Breast epithelium (tissue), 4 donors: ENCODE results near the gene PATZ1. TPM values are rescaled to one million over a fixed set of nuclear protein-coding genes. Genes with fewer than 3 reads are reported as not detected.
A peak's percentile ranks its signal among the peaks of the same experiment; 100 is the strongest.

Source experiments
- DNase-seq, 2 donors: peaks; one replicate each; pipeline ENCODE4 v3.0.0-alpha.2; 2019; ENCODE audit warnings: low spot score in 2 of 2
- H3K27ac ChIP-seq, 2 donors: fragments of 200-600 bp; sonication (generic) in 1 of 2; one replicate each; pipeline ENCODE4 v1.5.1; 2016 to 2019; ENCODE audit warnings: mild to moderate bottlenecking in 1 of 2
- H3K27me3 ChIP-seq, 2 donors: fragments of 200-600 bp; sonication (generic) in 1 of 2; one replicate each; pipeline versions ENCODE4 v1.5.1 to v1.6.0; 2017 to 2019; ENCODE audit warnings: control low read depth in 1 of 2, mild to moderate bottlenecking in 1 of 2
- H3K36me3 ChIP-seq: fragments of 200-600 bp; one replicate; pipeline ENCODE4 v1.5.1; 2019
- H3K4me1 ChIP-seq, 2 donors: fragments of 200-600 bp; sonication (generic); one replicate each; pipeline ENCODE4 v1.5.1; 2016 to 2019; ENCODE audit warnings: control low read depth in 1 of 2
- H3K4me3 ChIP-seq, 3 donors: fragments of 200-600 bp; sonication (generic); 1 replicate in 2 of 3; 2 replicates in 1 of 3; pipeline ENCODE4 v1.5.1; 2016 to 2019; ENCODE audit warnings: mild to moderate bottlenecking in 3 of 3, moderate library complexity in 2 of 3
- H3K9me3 ChIP-seq, 2 donors: fragments of 200-600 bp; sonication (generic) in 1 of 2; one replicate each; pipeline ENCODE4 v1.5.1; 2016 to 2019; ENCODE audit warnings: control low read depth in 1 of 2
- CTCF ChIP-seq, 3 donors: fragments of 450-650 bp; IDR thresholded peaks; one replicate each; pipeline ENCODE4 v1.5.1; 2016 to 2017; ENCODE audit warnings: antibody characterized with exemption in 3 of 3, mild to moderate bottlenecking in 3 of 3, moderate library complexity in 3 of 3
- POLR2A ChIP-seq: fragments of 450-650 bp; IDR thresholded peaks from one replicate; pipeline ENCODE4 v1.6.1; 2016; ENCODE audit warnings: antibody characterized with exemption, mild to moderate bottlenecking, moderate library complexity
- POLR2AphosphoS5 ChIP-seq, 3 donors: sonication (generic); formaldehyde crosslinking; IDR thresholded peaks; one replicate each; pipeline ENCODE4 v1.6.1; 2017; ENCODE audit warnings: antibody characterized with exemption in 3 of 3
- intact Hi-C: fragments of 100-400 bp; cut with DNase I; formaldehyde crosslinking; loops from one replicate; pipeline ENCODE4 v1.15.1; 2023; ENCODE audit warnings: low total_unique reads
- total RNA-seq, 3 donors: library from RNA; depleted of rRNA; stranded (reverse); fragments of >200 nt; gene quantifications; one replicate each; pipeline ENCODE4 v1.1.0, GENCODE V29; 2016

The PATZ1 gene
- total RNA-seq, 3 donors from 2014 or later: 15.4 to 49.6 (median 40.6) TPM

- intact Hi-C loops: no loop called here
- Histone ChIP-seq H3K27ac (peak overlapping the region; percentile 92 to 94), H3K4me3 (peak overlapping the region in 1 of 3 donors; percentile 26), H3K9me3 (no peaks in the 10 kb centered on the region), H3K4me1 (peaks cover 0 to 3% of the 10 kb centered on the region in 2 donors), H3K36me3 (no peaks in the 10 kb centered on the region), H3K27me3 (no peaks in the 10 kb centered on the region)
- DNase-seq: peak; percentile 89 to 94
- TF ChIP-seq POLR2AphosphoS5 (IDR thresholded peaks at IDR 0.05) (peak; percentile 78 to 88 (median 80)), POLR2A (peak; percentile 10), CTCF (IDR thresholded peaks at IDR 0.05) (peak; percentile 92 to 96 (median 94))
Observed at GRCh38 chr22:31313366-31314147, 32.6 kb downstream of the PATZ1 start.

- intact Hi-C loops: no loop called here
- no peaks in the 10 kb centered on the region for H3K27me3 ChIP-seq
- no peaks in the 10 kb centered on the region for H3K36me3 ChIP-seq
- no peak for DNase-seq
- H3K27ac ChIP-seq: no peak overlapping the region
- H3K4me1 ChIP-seq: no peaks in the 10 kb centered on the region
- TF ChIP-seq POLR2A (no peak), CTCF (IDR thresholded peaks at IDR 0.05) (no peak), POLR2AphosphoS5 (IDR thresholded peaks at IDR 0.05) (no peak)
- H3K4me3 ChIP-seq: no peak overlapping the region
- H3K9me3 ChIP-seq: no peaks in the 10 kb centered on the region
Observed at GRCh38 chr22:31308181-31308580, 38.0 kb downstream of the PATZ1 start.

- Histone ChIP-seq H3K27ac (no peak overlapping the region), H3K27me3 (no peaks in the 10 kb centered on the region), H3K4me1 (no peaks in the 10 kb centered on the region), H3K9me3 (no peaks in the 10 kb centered on the region), H3K4me3 (no peak overlapping the region), H3K36me3 (no peaks in the 10 kb centered on the region)
- TF ChIP-seq POLR2AphosphoS5 (IDR thresholded peaks at IDR 0.05) (no peak), POLR2A (no peak), CTCF (IDR thresholded peaks at IDR 0.05) (no peak)
- no peak for DNase-seq
- intact Hi-C loops: no loop called here
Observed at GRCh38 chr22:31305194-31305593, 41.0 kb downstream of the PATZ1 start.

DNA sequence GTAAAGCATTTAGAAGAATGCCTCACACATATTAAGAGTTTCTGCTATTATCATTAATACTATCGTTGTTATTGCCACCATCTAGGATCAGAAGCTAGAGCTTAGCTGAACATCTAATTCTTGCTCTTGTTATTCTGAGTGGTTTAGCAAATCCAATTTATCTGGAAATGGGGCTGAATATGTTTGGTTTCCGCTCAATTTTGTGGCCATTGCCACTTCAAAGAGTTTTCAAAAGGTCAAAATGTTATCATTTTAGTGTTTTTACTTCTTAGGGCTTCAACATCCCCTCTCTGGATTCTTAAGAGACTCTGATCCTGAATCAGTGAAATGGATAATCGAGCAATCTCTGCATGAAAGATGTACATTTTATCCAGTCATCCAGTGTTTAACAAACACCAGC is 43.6 kb downstream of the PATZ1 start:
- H3K9me3 ChIP-seq: no peaks in the 10 kb centered on the region
- no peak overlapping the region for H3K27ac ChIP-seq
- H3K4me3 ChIP-seq: no peak overlapping the region
- intact Hi-C loops: no loop called here
- no peaks in the 10 kb centered on the region for H3K4me1 ChIP-seq
- no peak for DNase-seq
- no peaks in the 10 kb centered on the region for H3K36me3 ChIP-seq
- TF ChIP-seq POLR2A (no peak), POLR2AphosphoS5 (IDR thresholded peaks at IDR 0.05) (no peak)
- H3K27me3 ChIP-seq: no peaks in the 10 kb centered on the region

GRCh38 chr22:31302006-31302405 is 44.1 kb downstream of the PATZ1 start:
- Histone ChIP-seq H3K27ac (no peak overlapping the region), H3K36me3 (no peaks in the 10 kb centered on the region), H3K27me3 (no peaks in the 10 kb centered on the region), H3K4me1 (no peaks in the 10 kb centered on the region), H3K9me3 (no peaks in the 10 kb centered on the region), H3K4me3 (no peak overlapping the region)
- no peak for DNase-seq
- TF ChIP-seq POLR2AphosphoS5 (IDR thresholded peaks at IDR 0.05): no peak
- TF ChIP-seq POLR2A: no peak
- TF ChIP-seq CTCF (IDR thresholded peaks at IDR 0.05): no peak
- intact Hi-C loops: no loop called here
